Suprapubic skin (tissue), 4 donors: ENCODE results near the gene TOP1.

Experiments
- EP300 ChIP-seq: sonication (generic); formaldehyde crosslinking; IDR thresholded peaks from one replicate; pipeline ENCODE4 v1.6.1; 2017; ENCODE audit warnings: antibody characterized with exemption
- POLR2AphosphoS5 ChIP-seq, 3 donors: sonication (generic); formaldehyde crosslinking; IDR thresholded peaks; one replicate each; pipeline ENCODE4 v1.6.1; 2017; ENCODE audit warnings: antibody characterized with exemption in 3 of 3
- TF ChIP-seq, protein P1 (sequence below), 2 donors: fragments of 200-600 bp in 1 of 2; fragments of 450-650 bp in 1 of 2; sonication (generic) in 1 of 2; IDR thresholded peaks; one replicate each; pipeline ENCODE4 v1.5.1; 2016 to 2019; ENCODE audit warnings: antibody characterized with exemption in 2 of 2, mild to moderate bottlenecking in 1 of 2, moderate library complexity in 1 of 2

DNA sequence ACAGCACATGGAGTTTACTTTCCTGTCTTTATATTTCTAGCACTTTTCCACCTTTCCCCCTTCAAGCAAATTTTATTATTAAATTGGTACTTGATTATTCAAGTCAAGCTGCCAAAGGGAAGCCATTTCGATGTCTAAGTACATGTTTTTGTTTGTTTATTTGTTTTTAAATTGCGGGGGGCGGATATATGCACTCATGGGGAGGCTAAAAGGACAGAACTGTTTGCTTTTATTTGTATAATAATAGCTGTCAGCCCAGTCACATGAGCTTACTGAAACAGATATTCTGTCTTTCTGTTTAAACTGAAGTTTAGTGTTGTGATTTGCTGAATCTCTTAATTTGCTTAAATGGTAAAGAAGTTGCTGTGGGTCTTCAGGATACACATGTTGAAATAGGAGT is 59.2 kb downstream of the TOP1 start:
- TF ChIP-seq, protein P1, sequence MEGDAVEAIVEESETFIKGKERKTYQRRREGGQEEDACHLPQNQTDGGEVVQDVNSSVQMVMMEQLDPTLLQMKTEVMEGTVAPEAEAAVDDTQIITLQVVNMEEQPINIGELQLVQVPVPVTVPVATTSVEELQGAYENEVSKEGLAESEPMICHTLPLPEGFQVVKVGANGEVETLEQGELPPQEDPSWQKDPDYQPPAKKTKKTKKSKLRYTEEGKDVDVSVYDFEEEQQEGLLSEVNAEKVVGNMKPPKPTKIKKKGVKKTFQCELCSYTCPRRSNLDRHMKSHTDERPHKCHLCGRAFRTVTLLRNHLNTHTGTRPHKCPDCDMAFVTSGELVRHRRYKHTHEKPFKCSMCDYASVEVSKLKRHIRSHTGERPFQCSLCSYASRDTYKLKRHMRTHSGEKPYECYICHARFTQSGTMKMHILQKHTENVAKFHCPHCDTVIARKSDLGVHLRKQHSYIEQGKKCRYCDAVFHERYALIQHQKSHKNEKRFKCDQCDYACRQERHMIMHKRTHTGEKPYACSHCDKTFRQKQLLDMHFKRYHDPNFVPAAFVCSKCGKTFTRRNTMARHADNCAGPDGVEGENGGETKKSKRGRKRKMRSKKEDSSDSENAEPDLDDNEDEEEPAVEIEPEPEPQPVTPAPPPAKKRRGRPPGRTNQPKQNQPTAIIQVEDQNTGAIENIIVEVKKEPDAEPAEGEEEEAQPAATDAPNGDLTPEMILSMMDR (IDR thresholded peaks at IDR 0.05) = no peak
- TF ChIP-seq POLR2AphosphoS5 (IDR thresholded peaks at IDR 0.05) (no peak), EP300 (no peak)
